Osteoblast (primary cell): ENCODE measurements around the gene GANAB. TPM values are rescaled to one million over a fixed set of nuclear protein-coding genes. Genes with fewer than 3 reads are reported as not detected.

Source experiments
- DNase-seq: peaks from one replicate; pipeline ENCODE4 v3.0.0; 2011; ENCODE audit warnings: low spot score, mixed read lengths; ENCODE audit not compliant: insufficient read length; ENCODE audit errors: missing footprints
- H2AFZ ChIP-seq: 2 replicates; pipeline ENCODE4 v1.6.0; 2011; ENCODE audit warnings: mild to moderate bottlenecking, low read length
- H3K27ac ChIP-seq: 2 replicates; pipeline ENCODE4 v1.5.1; 2011; ENCODE audit warnings: mild to moderate bottlenecking, low read depth, low read length, moderate library complexity
- H3K27me3 ChIP-seq: 2 replicates; pipeline ENCODE4 v1.6.0; 2012; ENCODE audit warnings: mild to moderate bottlenecking, control low read depth, inconsistent platforms, low read length, moderate library complexity; ENCODE audit not compliant: insufficient read depth
- H3K36me3 ChIP-seq: 2 replicates; pipeline ENCODE4 v1.5.1; 2011; ENCODE audit warnings: mild to moderate bottlenecking, low read length, control low read depth, moderate library complexity; ENCODE audit not compliant: insufficient read depth
- H3K4me1 ChIP-seq: 2 replicates; pipeline ENCODE4 v1.5.1; 2011; ENCODE audit warnings: mild to moderate bottlenecking, low read length, control low read depth, moderate library complexity; ENCODE audit not compliant: insufficient read depth
- H3K4me2 ChIP-seq: 2 replicates; pipeline ENCODE4 v1.6.0; 2011; ENCODE audit warnings: mild to moderate bottlenecking, low read length; ENCODE audit not compliant: insufficient read depth
- H3K4me3 ChIP-seq: fragments of 200-600 bp; sonication (generic); 3 replicates; pipeline ENCODE4 v1.5.1; 2012; ENCODE audit warnings: mild to moderate bottlenecking, low read length, inconsistent platforms; ENCODE audit not compliant: insufficient read depth
- H3K79me2 ChIP-seq: 2 replicates; pipeline ENCODE4 v1.6.0; 2012; ENCODE audit warnings: mild to moderate bottlenecking, low read length, control low read depth, inconsistent platforms; ENCODE audit not compliant: insufficient read depth
- H3K9me3 ChIP-seq: 2 replicates; pipeline ENCODE4 v1.5.1; 2011; ENCODE audit warnings: low read depth, low read length, control low read depth
- H4K20me1 ChIP-seq: 2 replicates; pipeline ENCODE4 v1.6.0; 2012; ENCODE audit warnings: mild to moderate bottlenecking, low read length, control low read depth; ENCODE audit not compliant: insufficient read depth
- total RNA-seq: library from RNA; depleted of rRNA; stranded (reverse); fragments of >200 nt; gene quantifications from 2 replicates; pipeline ENCODE4 v1.2.3, GENCODE V29; 2012
- TF ChIP-seq, protein P1 (sequence below): IDR thresholded peaks from 2 replicates; pipeline ENCODE4 v1.5.1; 2011; ENCODE audit warnings: mild to moderate bottlenecking, low read depth, low read length, moderate library complexity; ENCODE audit errors: extremely low read depth

The GANAB gene
- total RNA-seq, 1 donor = 242 TPM

DNA sequence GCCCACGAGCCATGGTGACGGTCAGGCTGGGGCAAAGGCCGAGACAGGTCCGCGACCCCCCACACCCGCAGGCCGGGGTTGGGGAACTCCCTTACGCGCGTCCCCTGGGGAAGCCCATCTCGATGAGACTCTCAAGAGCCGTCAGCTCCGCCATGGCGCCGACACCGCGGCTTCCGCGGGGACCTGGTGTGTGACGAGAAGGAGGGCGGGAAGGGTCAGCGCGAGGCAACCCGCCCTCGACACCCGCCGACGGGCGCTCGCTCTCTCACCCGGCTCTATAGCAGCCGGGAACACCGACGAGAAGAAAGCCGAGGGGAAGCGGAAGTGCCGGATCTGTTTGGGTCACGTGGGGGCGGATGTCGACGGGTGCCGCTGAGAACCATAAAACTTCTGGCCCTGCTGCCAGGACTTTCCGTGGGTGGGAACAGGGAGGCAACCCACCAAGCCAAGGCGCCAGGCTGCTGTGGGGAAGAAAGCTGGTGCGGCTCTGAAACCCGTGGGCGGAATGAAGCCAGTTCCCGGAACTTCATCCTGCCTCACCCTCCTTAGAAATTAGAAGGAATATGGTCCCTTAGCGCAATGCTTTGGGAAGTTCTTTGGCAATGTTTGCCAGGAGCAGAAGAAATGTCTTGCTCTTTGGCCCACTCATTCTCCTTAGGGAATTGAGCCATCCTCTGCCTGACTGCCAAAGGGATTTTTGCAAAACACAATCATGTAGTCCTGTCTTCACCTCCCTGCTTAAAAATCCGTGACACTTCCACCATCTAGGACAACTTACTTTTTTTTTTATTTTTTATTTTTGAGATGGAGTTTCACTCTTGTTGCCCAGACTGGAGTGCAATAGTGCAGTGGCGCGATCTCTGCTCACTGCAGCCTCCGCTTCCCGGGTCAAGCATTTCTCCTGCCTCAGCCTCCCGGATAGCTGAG is 32.6 kb upstream of the GANAB start, which contains the start of gene UBXN1:
Gene UBXN1 (minus strand): TSS at position 304 of the 927 bp plus-strand sequence. CDS start 150 bp downstream, at position 154.
- peak within 1 kb of the TSS; percentile 81 for H2AFZ ChIP-seq
- TF ChIP-seq, protein P1, sequence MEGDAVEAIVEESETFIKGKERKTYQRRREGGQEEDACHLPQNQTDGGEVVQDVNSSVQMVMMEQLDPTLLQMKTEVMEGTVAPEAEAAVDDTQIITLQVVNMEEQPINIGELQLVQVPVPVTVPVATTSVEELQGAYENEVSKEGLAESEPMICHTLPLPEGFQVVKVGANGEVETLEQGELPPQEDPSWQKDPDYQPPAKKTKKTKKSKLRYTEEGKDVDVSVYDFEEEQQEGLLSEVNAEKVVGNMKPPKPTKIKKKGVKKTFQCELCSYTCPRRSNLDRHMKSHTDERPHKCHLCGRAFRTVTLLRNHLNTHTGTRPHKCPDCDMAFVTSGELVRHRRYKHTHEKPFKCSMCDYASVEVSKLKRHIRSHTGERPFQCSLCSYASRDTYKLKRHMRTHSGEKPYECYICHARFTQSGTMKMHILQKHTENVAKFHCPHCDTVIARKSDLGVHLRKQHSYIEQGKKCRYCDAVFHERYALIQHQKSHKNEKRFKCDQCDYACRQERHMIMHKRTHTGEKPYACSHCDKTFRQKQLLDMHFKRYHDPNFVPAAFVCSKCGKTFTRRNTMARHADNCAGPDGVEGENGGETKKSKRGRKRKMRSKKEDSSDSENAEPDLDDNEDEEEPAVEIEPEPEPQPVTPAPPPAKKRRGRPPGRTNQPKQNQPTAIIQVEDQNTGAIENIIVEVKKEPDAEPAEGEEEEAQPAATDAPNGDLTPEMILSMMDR = no peak
- peak; percentile 97 for DNase-seq

GRCh38 chr11:62678433-62678769 is 32.0 kb upstream of the GANAB start:
- TF ChIP-seq, protein P1 = no peak
- peaks cover 38% of the 10 kb centered on the region for H3K79me2 ChIP-seq
- H3K27ac ChIP-seq = peak overlapping the region; percentile 84
- H3K4me3 ChIP-seq = peak overlapping the region; percentile 83
- H3K4me1 ChIP-seq = peaks cover 23% of the 10 kb centered on the region
- H3K27me3 ChIP-seq = no peaks in the 10 kb centered on the region
- H4K20me1 ChIP-seq = no peaks in the 10 kb centered on the region
- peak overlapping the region; percentile 81 for H2AFZ ChIP-seq
- no peaks in the 10 kb centered on the region for H3K9me3 ChIP-seq
- no peak for DNase-seq
- H3K4me2 ChIP-seq = peak overlapping the region; percentile 86
- peaks cover 32% of the 10 kb centered on the region for H3K36me3 ChIP-seq

More for the DNA sequence above, 32.6 kb upstream of the GANAB start, which contains the start of gene UBXN1:
- Histone ChIP-seq H3K36me3 (peaks cover 26% of the 10 kb centered on the region), H3K79me2 (peaks cover 32% of the 10 kb centered on the region), H3K4me1 (peaks cover 23% of the 10 kb centered on the region), H3K9me3 (no peaks in the 10 kb centered on the region), H3K27me3 (no peaks in the 10 kb centered on the region), H3K27ac (peak within 1 kb of the TSS; percentile 84), H3K4me2 (peak within 1 kb of the TSS; percentile 86), H4K20me1 (no peaks in the 10 kb centered on the region), H3K4me3 (peak within 1 kb of the TSS; percentile 83)

DNA sequence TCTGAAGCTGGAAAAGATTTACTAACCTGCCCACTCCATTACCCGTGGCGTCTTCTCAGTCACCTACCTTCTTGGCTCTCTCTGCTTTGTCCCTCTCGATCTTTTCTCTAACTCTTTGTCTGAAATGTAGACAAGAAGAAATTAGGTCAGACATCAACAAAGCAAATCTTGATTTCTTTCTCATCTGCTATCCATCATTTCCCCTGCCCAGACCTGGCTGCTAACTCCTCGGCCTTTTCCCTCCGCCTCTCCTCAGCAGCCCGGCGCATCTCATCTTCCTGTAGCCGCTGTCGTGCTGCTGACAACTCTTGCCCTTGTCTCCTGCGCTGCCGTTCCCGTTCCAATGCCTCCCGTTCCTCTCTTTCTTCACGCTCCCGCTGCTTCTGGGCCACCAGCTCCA is 31.3 kb upstream of the GANAB start:
- Histone ChIP-seq H2AFZ (no peak overlapping the region), H3K27me3 (no peaks in the 10 kb centered on the region), H3K9me3 (no peaks in the 10 kb centered on the region), H3K4me1 (peaks cover 29% of the 10 kb centered on the region), H3K36me3 (peaks cover 38% of the 10 kb centered on the region), H3K27ac (peak overlapping the region; percentile 84), H3K4me2 (peak overlapping the region; percentile 86), H3K79me2 (peaks cover 42% of the 10 kb centered on the region), H4K20me1 (no peaks in the 10 kb centered on the region), H3K4me3 (peak overlapping the region; percentile 83)
- no peak for DNase-seq
- TF ChIP-seq, protein P1 = no peak

GRCh38 chr11:62677156-62677555 is 30.7 kb upstream of the GANAB start:
- peaks cover 47% of the 10 kb centered on the region for H3K79me2 ChIP-seq
- H3K27ac ChIP-seq = no peak overlapping the region
- no peaks in the 10 kb centered on the region for H3K9me3 ChIP-seq

More at GRCh38 chr11:62677156-62677555, 30.7 kb upstream of the GANAB start:
- peaks cover 34% of the 10 kb centered on the region for H3K4me1 ChIP-seq
- peaks cover 38% of the 10 kb centered on the region for H3K36me3 ChIP-seq
- H3K4me2 ChIP-seq = no peak overlapping the region
- H2AFZ ChIP-seq = no peak overlapping the region
- TF ChIP-seq, protein P1 = no peak
- H4K20me1 ChIP-seq = no peaks in the 10 kb centered on the region
- no peak overlapping the region for H3K4me3 ChIP-seq
- no peaks in the 10 kb centered on the region for H3K27me3 ChIP-seq
- no peak for DNase-seq
